ENCODE results near the gene P3H2.

Gene P3H2

DNA sequence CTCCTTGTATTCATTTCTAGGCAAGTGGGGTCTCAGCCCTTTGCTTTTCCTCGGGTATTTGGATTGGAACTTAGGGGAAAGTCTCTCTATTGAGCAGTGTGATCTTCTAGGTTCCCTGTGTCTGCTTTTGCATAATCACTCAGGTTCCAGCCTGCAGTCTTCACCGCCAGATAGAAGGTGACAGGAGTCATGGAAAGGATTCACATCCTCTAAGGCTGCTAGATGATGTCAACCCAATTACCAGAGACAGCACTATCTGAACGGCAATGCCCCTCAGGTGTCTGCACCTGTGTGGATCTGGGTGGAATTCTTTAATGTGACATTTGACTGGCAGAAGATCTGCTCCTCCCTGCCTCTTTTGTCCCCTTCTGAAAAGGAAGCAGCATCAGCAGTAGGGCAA is 177.7 kb downstream of the P3H2 start:
- DNase-seq = no peak

DNA sequence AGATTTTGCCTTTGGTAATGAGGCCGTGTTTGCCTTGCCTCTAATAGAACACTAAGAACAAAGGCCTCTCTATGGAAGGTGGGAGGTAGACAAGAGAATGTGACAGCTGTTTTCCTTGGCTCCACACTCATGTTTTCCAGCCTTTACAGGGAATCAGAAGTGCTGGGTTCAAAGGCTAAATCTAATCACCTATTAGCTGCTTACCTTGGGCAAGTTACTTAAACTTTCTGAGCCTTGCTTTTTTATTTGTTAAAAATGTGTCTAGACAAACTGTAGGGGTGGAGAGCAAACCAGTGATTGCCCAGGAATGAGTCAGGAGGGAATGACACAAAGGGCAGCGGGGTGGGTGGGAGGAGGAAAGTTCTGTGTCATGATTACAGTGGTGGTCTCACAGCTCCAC is 179.0 kb downstream of the P3H2 start:
- DNase-seq = no peak

DNA sequence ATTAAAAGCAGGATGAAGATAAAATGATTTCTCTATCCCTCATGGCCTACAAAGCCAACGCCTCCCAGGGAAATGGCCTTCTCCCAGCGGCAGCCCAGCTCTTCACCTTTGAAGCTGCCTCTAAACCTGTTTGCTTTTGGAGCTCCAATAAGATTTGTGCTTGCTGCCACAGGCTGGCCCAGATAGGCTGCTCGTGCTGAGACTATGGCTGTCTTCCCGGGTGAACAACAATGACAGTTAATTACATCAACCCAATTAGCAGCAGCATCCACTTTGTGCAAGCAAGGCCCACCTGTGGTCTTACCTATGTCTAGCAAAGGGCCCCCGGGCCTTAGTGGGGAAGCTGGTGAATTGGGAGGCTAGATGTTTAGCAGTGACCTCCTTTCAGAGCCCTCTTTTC is 179.6 kb downstream of the P3H2 start:
- no peak for DNase-seq

DNA sequence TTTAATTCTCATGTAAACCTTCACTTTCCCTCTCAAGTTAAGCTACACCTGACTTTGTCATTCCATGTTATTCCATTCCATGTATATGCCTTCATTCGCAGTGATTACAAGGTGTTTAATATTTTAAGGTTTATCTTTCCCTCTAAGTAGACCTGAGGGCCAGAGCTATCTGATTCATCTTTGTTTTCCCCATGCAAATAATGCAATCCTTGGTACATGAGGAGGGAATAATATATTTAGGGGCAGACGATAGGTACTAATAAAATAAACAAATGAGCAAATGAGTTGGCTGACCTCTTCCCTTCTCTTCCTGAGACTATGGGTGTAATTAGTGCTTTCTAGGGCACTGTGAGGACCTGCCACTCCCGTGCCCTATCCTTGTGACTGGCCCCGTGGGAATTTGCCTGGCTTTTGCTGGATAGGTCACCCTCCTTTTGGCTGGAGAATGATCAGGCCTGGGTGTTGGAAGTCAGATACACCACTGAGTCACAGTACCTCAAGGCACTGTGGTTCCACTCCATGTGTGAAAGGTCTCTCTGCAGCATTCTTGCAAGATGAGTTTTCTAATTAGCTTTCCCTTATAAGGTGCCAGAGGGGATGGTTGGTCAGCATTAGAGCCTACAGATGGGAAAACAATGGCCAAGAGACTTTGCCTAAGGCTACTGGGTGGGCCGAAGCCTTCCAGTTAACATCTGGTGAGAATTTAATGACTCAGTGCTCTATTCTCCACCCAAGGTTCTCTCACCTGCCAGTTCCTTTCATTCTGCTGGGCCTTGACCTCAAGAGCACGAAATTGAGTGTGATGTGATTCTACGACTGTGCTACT is 183.2 kb downstream of the P3H2 start:
- no peak for DNase-seq

DNA sequence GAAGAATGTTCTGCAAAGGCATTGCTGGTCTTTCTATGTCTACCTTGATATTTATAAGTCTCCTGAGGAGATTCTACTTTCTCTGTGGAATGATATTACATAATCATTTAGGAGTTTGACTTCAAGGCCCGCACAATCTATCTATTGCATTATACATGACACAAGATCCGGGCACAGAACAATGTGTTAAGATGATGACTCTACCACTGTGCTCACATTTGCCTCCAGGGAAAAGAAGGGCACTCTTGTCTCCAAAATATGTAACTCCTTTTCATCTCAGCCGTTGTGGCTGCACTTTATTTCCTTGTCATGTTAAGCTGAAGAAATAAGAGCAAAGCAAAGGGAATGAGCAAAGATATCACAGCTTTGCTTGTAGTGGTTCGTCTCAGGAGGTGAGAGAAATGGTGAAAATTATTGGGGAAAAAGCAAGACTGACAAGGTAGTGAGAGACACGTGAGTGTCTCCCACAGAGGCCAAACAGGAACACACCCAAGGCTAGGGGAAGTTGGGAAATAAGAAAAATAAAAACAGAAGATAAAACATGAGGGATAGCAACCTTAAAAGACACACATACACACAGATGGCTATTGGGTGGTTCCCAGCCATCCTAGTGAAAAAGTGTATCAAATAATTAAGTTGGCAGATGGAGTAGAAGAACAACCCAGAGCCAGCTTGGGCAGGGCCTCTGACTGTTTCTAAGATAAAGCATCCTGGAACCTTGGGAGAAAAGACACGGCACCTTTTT is 184.3 kb downstream of the P3H2 start:
- DNase-seq = no peak

DNA sequence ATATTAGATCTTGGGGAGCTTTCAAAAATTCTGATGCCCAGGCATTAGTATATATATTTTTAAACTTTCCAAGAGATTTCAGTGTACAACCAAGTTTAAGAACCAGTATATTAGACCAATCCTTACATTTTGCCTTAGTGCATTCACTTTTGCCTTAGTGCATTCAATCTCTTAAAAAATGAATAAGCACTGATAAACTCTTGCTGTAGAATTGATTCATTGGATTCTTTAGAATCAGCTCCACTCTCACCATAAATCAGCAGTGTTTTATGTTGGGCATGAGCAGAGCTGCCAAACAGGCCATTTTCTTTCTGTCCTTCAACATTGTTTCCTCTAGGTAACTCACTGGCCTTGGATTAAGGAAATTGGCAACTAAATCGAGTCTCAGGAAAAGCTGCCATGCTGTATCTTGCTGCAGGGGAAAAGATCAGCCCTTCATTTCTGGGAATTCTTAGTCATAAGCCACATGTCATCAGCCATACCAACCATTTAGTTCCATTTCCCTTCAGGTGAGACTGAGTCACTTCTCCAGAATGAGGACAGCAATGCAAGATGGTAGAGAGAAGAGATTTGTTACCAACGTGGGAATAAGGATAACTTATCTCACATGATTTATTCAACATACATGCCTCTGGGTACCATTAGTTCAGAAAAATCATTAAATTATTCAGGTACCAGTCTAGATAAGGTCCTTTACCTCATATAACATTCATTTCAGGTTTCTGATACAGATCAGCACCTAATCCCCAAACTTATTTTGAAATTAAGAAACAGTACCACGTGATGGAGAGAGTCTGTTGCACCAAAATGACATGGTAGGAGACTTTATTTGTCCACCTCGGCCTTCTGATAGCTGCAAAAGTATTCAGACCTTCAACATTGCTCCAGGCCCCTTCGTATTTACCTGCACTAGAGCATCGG is 192.5 kb downstream of the P3H2 start:
- DNase-seq = no peak

DNA sequence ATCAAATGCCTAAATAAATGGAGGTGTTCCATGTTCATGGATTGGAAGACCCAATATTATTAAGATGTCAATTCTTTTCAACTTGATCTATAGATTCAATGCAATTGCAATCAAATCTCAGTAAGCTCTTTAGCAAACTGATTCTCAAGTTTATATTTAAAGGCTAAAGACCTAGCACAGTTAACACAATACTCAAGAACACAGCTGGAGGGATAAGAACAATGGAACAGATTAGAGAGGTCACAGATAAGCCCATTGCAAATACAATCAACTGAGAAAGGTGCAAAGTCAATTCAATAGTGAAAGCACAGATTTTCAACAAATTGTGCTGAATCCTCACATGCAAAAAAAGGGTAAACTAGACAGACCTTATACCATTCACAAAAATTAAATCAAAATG is 198.9 kb downstream of the P3H2 start:
- no peak for DNase-seq

DNA sequence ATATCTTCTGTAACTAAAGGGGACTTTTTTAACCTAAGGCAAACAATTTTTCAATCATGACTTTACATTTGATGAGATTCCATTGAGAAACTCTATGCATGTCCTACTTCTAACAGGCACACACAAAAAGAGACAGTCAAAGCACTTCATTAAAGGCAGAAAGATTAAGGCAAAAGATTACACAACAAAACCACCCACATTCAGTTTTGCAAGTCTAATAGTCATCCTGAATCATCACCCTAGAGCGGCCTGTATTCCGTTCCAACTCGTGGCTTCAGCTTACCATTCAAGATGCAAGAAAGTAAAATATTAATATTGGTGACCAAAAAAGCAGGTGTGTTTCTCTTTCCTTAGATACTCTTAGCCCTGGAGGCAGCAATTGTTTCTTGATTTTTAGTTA is 205.9 kb downstream of the P3H2 start:
- no peak for DNase-seq

DNA sequence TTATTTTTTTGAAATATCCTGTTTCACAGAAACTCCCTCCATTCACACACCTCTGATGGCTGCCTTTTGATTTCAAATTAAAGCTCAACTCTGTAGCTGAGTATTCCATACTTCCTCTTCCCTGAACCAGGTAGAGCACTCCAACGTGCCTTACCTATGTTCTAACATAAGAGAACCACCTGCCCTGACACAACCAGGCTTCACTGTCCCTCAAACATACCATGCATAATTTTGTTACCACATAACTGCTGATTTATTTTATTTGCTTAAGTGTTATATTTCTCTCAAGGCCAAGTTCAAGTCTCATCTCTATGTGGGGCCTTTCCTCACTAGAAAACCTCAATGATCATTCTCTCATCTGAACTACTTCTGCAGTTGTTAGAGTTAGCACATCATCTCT is 209.7 kb downstream of the P3H2 start:
- no peak for DNase-seq

DNA sequence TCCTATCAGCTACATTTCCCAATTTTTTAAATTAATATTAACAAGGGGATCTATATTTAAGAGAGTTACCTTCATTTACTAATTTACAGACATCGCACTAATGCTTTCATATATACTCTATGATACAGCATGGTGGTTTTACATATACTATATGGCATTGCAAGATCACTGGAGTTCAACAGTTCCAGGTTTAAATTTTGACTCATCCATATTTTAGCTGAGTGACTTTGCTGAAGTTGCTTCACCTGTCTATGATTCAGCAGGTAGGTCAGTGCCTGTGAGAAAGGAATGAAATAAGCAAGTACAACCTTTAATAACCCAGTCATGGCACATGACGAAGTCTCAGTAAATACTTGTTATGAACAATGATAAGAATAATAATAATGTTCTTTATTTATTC is 211.1 kb downstream of the P3H2 start:
- DNase-seq = no peak

DNA sequence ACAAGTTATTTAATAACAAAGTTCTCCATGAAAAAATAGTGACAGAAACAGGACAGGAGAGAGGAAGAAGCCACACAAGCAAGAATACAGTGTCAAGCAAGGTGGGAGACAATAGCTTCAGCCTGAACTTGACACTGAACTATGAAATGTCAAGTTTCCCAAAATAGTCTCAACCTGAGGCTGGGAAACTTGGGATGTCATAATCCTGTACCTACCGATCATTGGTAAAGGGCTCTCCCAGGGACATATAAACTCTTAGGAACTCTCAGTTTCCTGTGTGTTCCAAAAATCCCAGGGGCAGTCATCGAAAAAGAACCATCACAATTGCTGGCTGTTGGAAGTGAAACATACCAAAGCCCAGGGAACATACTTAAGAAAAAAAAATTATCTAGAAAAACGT is 211.6 kb downstream of the P3H2 start:
- DNase-seq = no peak

DNA sequence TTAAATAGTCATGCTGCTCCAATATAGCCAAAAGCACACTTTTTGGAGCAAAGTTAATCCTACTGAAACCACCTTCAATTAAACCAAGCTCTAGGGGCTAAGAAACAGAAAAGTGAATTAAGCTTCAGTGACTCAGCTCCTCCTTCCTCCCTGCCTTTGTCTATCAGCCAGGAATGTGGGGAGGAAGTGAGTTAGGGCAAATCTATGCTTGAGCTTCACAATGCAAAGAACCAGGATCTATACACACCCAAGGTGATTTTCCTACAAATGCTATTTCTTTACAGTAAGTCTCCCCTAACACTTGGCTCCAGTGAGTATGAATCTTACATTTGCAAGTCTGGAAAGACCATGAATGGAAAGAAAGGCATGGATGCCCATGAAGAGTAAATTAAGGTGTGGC is 212.1 kb downstream of the P3H2 start:
- no peak for DNase-seq

DNA sequence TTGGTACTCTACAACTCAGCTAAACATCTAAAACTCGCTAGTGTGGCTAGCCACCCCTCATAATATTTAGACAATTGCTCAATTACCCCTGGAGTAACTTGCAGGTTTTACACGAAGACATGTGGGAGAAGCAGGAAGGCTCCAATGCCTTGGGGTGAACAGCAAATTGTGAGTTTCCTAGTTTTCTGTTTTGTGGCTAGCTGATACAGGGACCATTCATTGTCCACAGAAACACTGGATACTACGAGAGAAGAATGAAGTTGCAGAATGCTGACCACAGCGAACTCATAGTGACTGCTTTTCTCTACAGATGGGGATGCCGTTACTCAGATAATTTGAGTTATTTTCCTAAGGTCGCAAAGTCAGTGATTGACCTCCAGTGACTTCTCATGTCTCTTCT is 212.9 kb downstream of the P3H2 start:
- no peak for DNase-seq
